Gastroesophageal sphincter (tissue), 4 donors: ENCODE measurements around the gene PRMT2. TPM values are rescaled to one million over a fixed set of nuclear protein-coding genes. Genes with fewer than 3 reads are reported as not detected.

ENCODE experiments used
- ATAC-seq: fragments of 150-250 bp; one replicate; pipeline ENCODE4 v1.9.1; 2016; ENCODE audit warnings: mild to moderate bottlenecking, moderate library complexity
- H3K27ac ChIP-seq, 4 donors: fragments of 200-600 bp; sonication (generic) in 3 of 4; 1 replicate in 3 of 4; 2 replicates in 1 of 4; pipeline ENCODE4 v1.5.1; 2016 to 2019
- H3K27me3 ChIP-seq: fragments of 200-600 bp; sonication (generic); one replicate; pipeline ENCODE4 v1.5.1; 2019
- H3K36me3 ChIP-seq, 2 donors: fragments of 200-600 bp; sonication (generic); one replicate each; pipeline ENCODE4 v1.5.1; 2019; ENCODE audit warnings: control low read depth in 1 of 2
- H3K4me1 ChIP-seq, 3 donors: fragments of 200-600 bp; sonication (generic); 1 replicate in 2 of 3; 2 replicates in 1 of 3; pipeline ENCODE4 v1.5.1; 2016 to 2019; ENCODE audit warnings: control low read depth in 2 of 3
- H3K4me3 ChIP-seq, 2 donors: fragments of 200-600 bp; sonication (generic); one replicate each; pipeline ENCODE4 v1.5.1; 2019; ENCODE audit warnings: mild to moderate bottlenecking in 1 of 2, moderate library complexity in 1 of 2
- H3K9me3 ChIP-seq, 3 donors: fragments of 200-600 bp; sonication (generic); one replicate each; pipeline ENCODE4 v1.5.1; 2017 to 2019; ENCODE audit warnings: control low read depth in 2 of 3
- EP300 ChIP-seq: sonication (generic); formaldehyde crosslinking; IDR thresholded peaks from one replicate; pipeline ENCODE4 v1.6.1; 2017; ENCODE audit warnings: antibody characterized with exemption, mild to moderate bottlenecking
- POLR2A ChIP-seq, 2 donors: fragments of 450-650 bp; IDR thresholded peaks; one replicate each; pipeline ENCODE4 v1.6.1; 2017; ENCODE audit warnings: antibody characterized with exemption in 2 of 2, mild to moderate bottlenecking in 2 of 2, moderate library complexity in 1 of 2
- POLR2AphosphoS5 ChIP-seq: sonication (generic); formaldehyde crosslinking; IDR thresholded peaks from one replicate; pipeline ENCODE4 v1.6.1; 2017; ENCODE audit warnings: antibody characterized with exemption
- WGBS, 2 donors: methylation state at CpG; one replicate each; pipeline ENCODE4 v1.1.5; 2018; ENCODE audit warnings: low coverage in 1 of 2; 5-methylcytosine and 5-hydroxymethylcytosine counted together
- total RNA-seq, 4 donors: library from RNA; depleted of rRNA; stranded (reverse); fragments of >200 nt; gene quantifications; one replicate each; pipeline ENCODE4 v1.1.0, GENCODE V29; 2016
- TF ChIP-seq, protein P1 (sequence below), 4 experiments: fragments of 200-600 bp in 2 of 4; fragments of 450-650 bp in 2 of 4; sonication (generic) in 1 of 4; IDR thresholded peaks; one replicate each; pipeline ENCODE4 v1.5.1; 2017 to 2019; ENCODE audit warnings: antibody characterized with exemption in 4 of 4, mild to moderate bottlenecking in 2 of 4, moderate library complexity in 2 of 4

PRMT2 gene
- total RNA-seq, 4 donors from 2014 or later: 128 to 176 (median 174) TPM

DNA sequence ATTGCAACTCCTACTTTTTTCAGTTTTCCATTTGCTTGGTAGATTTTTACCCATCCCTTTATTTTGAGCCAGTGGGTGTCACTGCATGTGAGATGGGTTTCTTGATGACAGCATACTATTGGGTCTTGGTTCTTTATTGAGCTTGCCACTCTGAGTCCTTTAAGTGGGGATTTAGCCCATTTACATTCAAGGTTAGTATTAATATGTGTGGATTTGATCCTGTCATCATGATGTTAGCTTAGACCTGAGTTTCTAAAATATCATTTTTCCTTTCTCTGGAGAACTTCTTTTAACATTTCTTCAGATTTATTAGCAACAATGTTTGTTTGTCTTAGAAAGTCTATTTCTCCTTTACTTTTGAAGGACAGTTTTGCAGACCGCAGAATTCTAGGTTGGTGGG, 18.8 kb upstream of the PRMT2 start:
- Histone ChIP-seq H3K4me1 (peaks cover 0 to 6% (median 0%) of the 10 kb centered on the region in 3 donors), H3K36me3 (no peaks in the 10 kb centered on the region), H3K27ac (no peak overlapping the region), H3K4me3 (no peak overlapping the region), H3K27me3 (no peaks in the 10 kb centered on the region), H3K9me3 (no peaks in the 10 kb centered on the region)
- TF ChIP-seq POLR2A (IDR thresholded peaks at IDR 0.05) (no peak), EP300 (no peak), POLR2AphosphoS5 (no peak)
- TF ChIP-seq, protein P1, sequence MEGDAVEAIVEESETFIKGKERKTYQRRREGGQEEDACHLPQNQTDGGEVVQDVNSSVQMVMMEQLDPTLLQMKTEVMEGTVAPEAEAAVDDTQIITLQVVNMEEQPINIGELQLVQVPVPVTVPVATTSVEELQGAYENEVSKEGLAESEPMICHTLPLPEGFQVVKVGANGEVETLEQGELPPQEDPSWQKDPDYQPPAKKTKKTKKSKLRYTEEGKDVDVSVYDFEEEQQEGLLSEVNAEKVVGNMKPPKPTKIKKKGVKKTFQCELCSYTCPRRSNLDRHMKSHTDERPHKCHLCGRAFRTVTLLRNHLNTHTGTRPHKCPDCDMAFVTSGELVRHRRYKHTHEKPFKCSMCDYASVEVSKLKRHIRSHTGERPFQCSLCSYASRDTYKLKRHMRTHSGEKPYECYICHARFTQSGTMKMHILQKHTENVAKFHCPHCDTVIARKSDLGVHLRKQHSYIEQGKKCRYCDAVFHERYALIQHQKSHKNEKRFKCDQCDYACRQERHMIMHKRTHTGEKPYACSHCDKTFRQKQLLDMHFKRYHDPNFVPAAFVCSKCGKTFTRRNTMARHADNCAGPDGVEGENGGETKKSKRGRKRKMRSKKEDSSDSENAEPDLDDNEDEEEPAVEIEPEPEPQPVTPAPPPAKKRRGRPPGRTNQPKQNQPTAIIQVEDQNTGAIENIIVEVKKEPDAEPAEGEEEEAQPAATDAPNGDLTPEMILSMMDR (IDR thresholded peaks at IDR 0.05): no peak
- ATAC-seq: no peak
- WGBS, 2 donors: 90 to 100% methylated on average over 1 of the region's 1 CpG

DNA sequence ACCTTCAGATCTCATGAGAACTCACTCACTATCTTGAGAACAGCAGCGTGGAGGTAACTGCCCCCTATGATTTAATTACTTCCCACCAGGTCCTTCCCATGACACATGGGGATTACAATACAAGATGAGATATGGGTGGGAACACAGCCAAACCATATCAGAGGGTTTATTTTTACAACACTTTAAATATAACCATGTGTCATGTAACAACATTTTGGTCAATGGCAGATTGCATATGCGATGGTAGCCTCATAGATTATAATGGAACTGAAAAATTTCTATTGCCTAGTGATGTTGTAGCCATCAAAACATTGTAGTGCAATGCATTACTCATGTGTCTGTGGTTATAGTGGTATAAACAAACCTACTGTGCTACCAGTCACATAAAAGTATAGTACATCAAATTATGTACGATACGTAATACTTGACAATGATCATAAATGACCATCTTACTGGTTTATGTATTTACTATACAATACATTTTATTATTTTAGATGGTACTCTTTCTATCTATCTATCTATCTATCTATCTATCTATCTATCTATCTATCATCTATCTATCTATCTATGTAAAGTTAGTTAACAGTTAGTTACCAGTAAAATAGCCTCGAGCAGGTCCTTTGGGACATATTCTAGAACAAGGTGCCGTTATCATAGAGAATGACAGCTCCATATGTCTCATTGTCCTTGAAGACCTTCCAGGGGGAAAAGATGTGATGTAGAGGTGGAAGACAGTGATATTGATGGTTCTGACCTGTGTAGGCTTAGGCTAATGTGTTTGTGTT, 18.0 kb upstream of the PRMT2 start:
- Histone ChIP-seq H3K9me3 (no peaks in the 10 kb centered on the region), H3K4me3 (no peak overlapping the region), H3K4me1 (peaks cover 0 to 14% (median 0%) of the 10 kb centered on the region in 3 donors), H3K27me3 (no peaks in the 10 kb centered on the region), H3K36me3 (no peaks in the 10 kb centered on the region), H3K27ac (no peak overlapping the region)
- no peak for ATAC-seq
- TF ChIP-seq, protein P1 (IDR thresholded peaks at IDR 0.05): no peak
- TF ChIP-seq POLR2A (IDR thresholded peaks at IDR 0.05) (no peak), POLR2AphosphoS5 (no peak), EP300 (no peak)
- WGBS, 2 donors: 52 to 68% methylated on average over 6 of the region's 6 CpGs

DNA sequence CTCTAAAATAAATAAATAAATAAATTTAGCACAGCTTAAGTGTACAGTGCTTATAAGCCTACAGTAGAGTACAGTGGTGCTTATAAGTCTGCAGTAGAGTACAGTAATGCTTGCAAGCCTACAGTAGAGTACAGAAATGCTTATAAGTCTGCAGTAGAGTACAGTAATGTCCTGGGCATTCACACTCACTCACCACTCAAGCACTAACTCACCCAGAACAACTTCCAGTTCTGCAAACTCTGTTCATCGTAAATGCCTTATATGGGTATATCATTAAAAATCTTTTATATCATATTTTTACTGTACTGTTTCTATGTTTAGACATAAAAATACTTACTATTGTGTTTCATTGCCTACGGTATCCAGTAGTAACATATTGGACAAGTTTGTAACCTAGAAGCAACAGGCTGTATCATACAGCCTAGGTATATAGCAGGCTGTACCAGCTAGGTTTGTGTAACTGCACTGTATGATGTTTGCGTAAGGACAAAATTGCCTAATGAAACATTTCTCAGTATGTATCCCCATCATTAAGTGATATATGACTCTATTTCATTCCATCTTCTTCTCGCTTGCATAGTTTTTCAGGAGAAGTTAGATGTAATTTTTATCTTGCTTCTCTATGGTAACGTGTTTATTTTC, 16.6 kb upstream of the PRMT2 start:
- ATAC-seq: no peak
- H3K4me1 ChIP-seq: peaks cover 0 to 27% (median 0%) of the 10 kb centered on the region in 3 donors
- H3K4me3 ChIP-seq: no peak overlapping the region
- TF ChIP-seq POLR2AphosphoS5: no peak
- no peak for TF ChIP-seq POLR2A (IDR thresholded peaks at IDR 0.05)
- no peak for TF ChIP-seq EP300
- TF ChIP-seq, protein P1 (IDR thresholded peaks at IDR 0.05): no peak
- H3K36me3 ChIP-seq: no peaks in the 10 kb centered on the region
- H3K9me3 ChIP-seq: no peaks in the 10 kb centered on the region
- no peaks in the 10 kb centered on the region for H3K27me3 ChIP-seq
- 93 to 100% methylated on average over 3 to 5 of the region's 5 CpGs for WGBS, 2 donors
- no peak overlapping the region for H3K27ac ChIP-seq

DNA sequence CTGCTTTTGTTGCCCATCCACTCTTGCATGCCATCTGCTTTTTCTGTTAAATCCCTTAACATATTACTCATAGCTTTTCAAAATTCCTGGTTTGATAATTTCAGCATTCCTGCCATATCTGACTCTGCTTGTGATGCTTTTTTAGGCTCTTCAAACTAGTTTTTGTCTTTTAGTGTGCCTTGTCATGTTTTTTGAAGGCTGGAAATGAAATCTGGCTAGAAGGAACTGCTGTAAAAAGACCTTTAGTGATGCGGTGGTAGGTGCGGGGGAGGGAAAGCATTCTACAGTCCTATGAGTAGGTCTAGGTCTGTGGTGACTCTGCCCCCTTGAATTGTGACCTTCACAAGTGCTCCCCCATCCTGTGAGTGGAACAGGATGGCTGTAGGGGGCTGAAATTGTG, 15.6 kb upstream of the PRMT2 start:
- Histone ChIP-seq H3K4me3 (no peak overlapping the region), H3K36me3 (no peaks in the 10 kb centered on the region), H3K27ac (no peak overlapping the region), H3K4me1 (peaks cover 0 to 29% (median 0%) of the 10 kb centered on the region in 3 donors), H3K27me3 (no peaks in the 10 kb centered on the region), H3K9me3 (no peaks in the 10 kb centered on the region)
- 79 to 100% methylated on average over 1 to 2 of the region's 2 CpGs for WGBS, 2 donors
- TF ChIP-seq POLR2A (IDR thresholded peaks at IDR 0.05): no peak
- TF ChIP-seq EP300: no peak
- TF ChIP-seq, protein P1 (IDR thresholded peaks at IDR 0.05): no peak
- TF ChIP-seq POLR2AphosphoS5: no peak
- no peak for ATAC-seq
